K562 (cell line): Measurements from ENCODE around the gene DUSP28. TPM values are rescaled to one million over a fixed set of nuclear protein-coding genes. Genes with fewer than 3 reads are reported as not detected.

Experiments
- ATAC-seq: fragments of 200-7000 bp; cut with Tn5 transposase; 3 replicates; pipeline ENCODE4 v1.9.1; 2020; ENCODE audit warnings: moderate library complexity
- BruUV-seq: library from RNA; stranded (reverse); fragments of 400-500 nt; replicated peaks from 2 replicates; lab custom pipeline; 2021; lab: Mats Ljungman, UMichigan
- CTCF ChIA-PET: fragments of 300-600 bp; formaldehyde crosslinking; extraction: SDS; loops from one replicate; lab custom pipeline; 2021; ENCODE audit warnings: low intra/inter-chr PET ratio; lab: Yijun Ruan, JAX
- POLR2A ChIA-PET: fragments of 300-600, 350-650 bp; sonication (Branson Sonifier 250); formaldehyde crosslinking; extraction: SDS; loops from one replicate; lab custom pipeline; 2021; ENCODE audit warnings: antibody characterized with exemption, inconsistent platforms; lab: Yijun Ruan, JAX
- DNase-seq, 4 experiments: peaks; one replicate each; pipeline versions ENCODE4 v3.0.0 to v3.0.0-alpha.2; 2011 to 2018; ENCODE audit warnings: low spot score in 3 of 4, mixed read lengths in 3 of 4; ENCODE audit errors: extremely low read depth in 1 of 4
- FAIRE-seq: peaks from 2 replicates; lab custom pipeline; 2011; peaks lifted over from hg19 to GRCh38; lab: Jason Lieb, UNC
- H2AFZ ChIP-seq: 2 replicates; pipeline ENCODE4 v1.6.0; 2011; ENCODE audit warnings: low read depth, low read length, control low read depth, inconsistent platforms
- H3K27ac ChIP-seq: fragments of 200-600 bp; 3 replicates; pipeline ENCODE4 v1.8.0; 2011; ENCODE audit warnings: low read depth, mild to moderate bottlenecking, control low read depth, inconsistent platforms, low read length, moderate library complexity, mixed read lengths; ENCODE audit errors: extremely low read depth
- H3K27me3 ChIP-seq, 2 experiments: fragments of 300-600 bp in 1 of 2; 2 replicates in 1 of 2; 3 replicates in 1 of 2; pipeline versions ENCODE4 v1.6.0 to v1.8.0; 2011; ENCODE audit warnings: inconsistent platforms in 2 of 2, low read length in 2 of 2, mild to moderate bottlenecking in 1 of 2, mixed read lengths in 1 of 2, moderate library complexity in 1 of 2; ENCODE audit not compliant: control insufficient read depth in 2 of 2, insufficient read depth in 2 of 2
- H3K36me3 ChIP-seq: fragments of 300-600 bp; 3 replicates; pipeline ENCODE4 v1.8.0; 2011; ENCODE audit warnings: mild to moderate bottlenecking, low read length, inconsistent platforms; ENCODE audit not compliant: control insufficient read depth, insufficient read depth
- H3K4me1 ChIP-seq, 2 experiments: fragments of 200-600 bp in 1 of 2; replicated peaks in 1 of 2; 2 replicates in 1 of 2; 3 replicates in 1 of 2; pipeline versions ENCODE4 v1.5.1 to v1.8.0; 2011; ENCODE audit warnings: inconsistent platforms in 2 of 2, low read length in 2 of 2, mild to moderate bottlenecking in 1 of 2, mixed read lengths in 1 of 2, moderate library complexity in 1 of 2; ENCODE audit not compliant: control insufficient read depth in 2 of 2, insufficient read depth in 2 of 2
- H3K4me2 ChIP-seq: 2 replicates; pipeline ENCODE4 v1.6.1; 2011; ENCODE audit warnings: low read length, control low read depth, inconsistent platforms, mixed read lengths; ENCODE audit not compliant: insufficient read depth
- H3K4me3 ChIP-seq: fragments of 200-600 bp; sonication (generic), shearing (Covaris generic); 2 replicates; pipeline ENCODE4 v1.5.1; 2016; ENCODE audit warnings: control low read depth, inconsistent platforms
- H3K79me2 ChIP-seq: fragments of 200-600 bp; 3 replicates; pipeline ENCODE4 v1.8.0; 2011; ENCODE audit warnings: low read length, inconsistent platforms; ENCODE audit not compliant: control insufficient read depth, insufficient read depth
- H3K9ac ChIP-seq, 2 experiments: 2 replicates each; pipeline versions ENCODE4 v1.6.0 to v1.6.1; 2011; ENCODE audit warnings: low read depth in 2 of 2, low read length in 2 of 2, control low read depth in 1 of 2, inconsistent platforms in 1 of 2, mild to moderate bottlenecking in 1 of 2, mixed read lengths in 1 of 2; ENCODE audit not compliant: insufficient read depth in 1 of 2
- H3K9me1 ChIP-seq: one replicate; pipeline ENCODE4 v1.6.0; 2011; ENCODE audit warnings: inconsistent platforms, mild to moderate bottlenecking, low read length, moderate library complexity; ENCODE audit not compliant: control insufficient read depth, insufficient read depth
- H3K9me3 ChIP-seq: replicated peaks from 2 replicates; pipeline ENCODE4 v1.5.1; 2011; ENCODE audit warnings: low read depth, low read length, inconsistent platforms; ENCODE audit not compliant: control insufficient read depth, insufficient read depth
- H4K20me1 ChIP-seq: replicated peaks from 2 replicates; pipeline ENCODE4 v1.6.1; 2011; ENCODE audit warnings: low read length, inconsistent platforms, mixed read lengths; ENCODE audit not compliant: control insufficient read depth, insufficient read depth
- ARID1B ChIP-seq: fragments of 450-650 bp; IDR thresholded peaks from 2 replicates; pipeline ENCODE4 v1.6.1; 2016; ENCODE audit warnings: antibody characterized with exemption, mild to moderate bottlenecking, inconsistent platforms
- GABPA ChIP-seq: fragments of 200-800 bp; sonication (Bioruptor generic); conservative IDR thresholded peaks from 2 replicates; pipeline ENCODE4 v1.6.1; 2016; ENCODE audit warnings: low read depth, missing genetic modification characterization, missing compliant biosample characterization
- GABPB1 ChIP-seq: sonication (generic); formaldehyde crosslinking; IDR thresholded peaks from 2 replicates; pipeline ENCODE4 v1.8.0; 2022; ENCODE audit warnings: mild to moderate bottlenecking, missing genetic modification reagents
- HNRNPLL ChIP-seq: fragments of 200-400 bp; formaldehyde crosslinking; IDR thresholded peaks from 2 replicates; pipeline ENCODE4 v1.6.1; 2017; ENCODE audit warnings: low read length, low read depth, mild to moderate bottlenecking; ENCODE audit not compliant: poor library complexity, severe bottlenecking
- KAT7 ChIP-seq: sonication (generic); formaldehyde crosslinking; IDR thresholded peaks from 2 replicates; pipeline ENCODE4 v1.8.0; 2022; ENCODE audit warnings: missing genetic modification reagents, mild to moderate bottlenecking, borderline replicate concordance
- MLLT1 ChIP-seq, 2 experiments: fragments of 450-650 bp; IDR thresholded peaks; 2 replicates each; pipeline ENCODE4 v1.6.1; 2016
- MYC ChIP-seq, 2 experiments: fragments of 250-450 bp in 1 of 2; sonication (Bioruptor Pico) in 1 of 2; IDR thresholded peaks; 2 replicates each; pipeline versions ENCODE4 v1.5.1 to v1.6.1; 2012 to 2021; ENCODE audit warnings: low read depth in 2 of 2, borderline replicate concordance in 1 of 2, improper control_type of control experiment in 1 of 2, low read length in 1 of 2, mild to moderate bottlenecking in 1 of 2, moderate library complexity in 1 of 2
- PHF8 ChIP-seq: fragments of 200-600 bp; sonication (generic); IDR thresholded peaks from 2 replicates; pipeline ENCODE4 v1.6.1; 2012; ENCODE audit warnings: mixed run types, mild to moderate bottlenecking, inconsistent platforms, low read length, moderate library complexity, borderline replicate concordance
- POLR2A ChIP-seq: fragments of 450-650 bp; conservative IDR thresholded peaks from 2 replicates; pipeline ENCODE4 v1.6.1; 2016
- POLR2B ChIP-seq: fragments of 450-650 bp; IDR thresholded peaks from 2 replicates; pipeline ENCODE4 v1.6.1; 2018; ENCODE audit warnings: low read depth; ENCODE audit not compliant: partially characterized antibody
- POLR2H ChIP-seq: IDR thresholded peaks from 2 replicates; pipeline ENCODE4 v1.6.1; 2016; ENCODE audit warnings: missing genetic modification characterization, low read depth, mild to moderate bottlenecking, control low read depth, missing compliant biosample characterization, moderate library complexity
- PREB ChIP-seq: sonication (generic); formaldehyde crosslinking; IDR thresholded peaks from 2 replicates; pipeline ENCODE4 v1.8.1; 2023; ENCODE audit warnings: mild to moderate bottlenecking, missing genetic modification reagents
- TAF9B ChIP-seq: fragments of 450-650 bp; IDR thresholded peaks from 2 replicates; pipeline ENCODE4 v1.6.1; 2018; ENCODE audit warnings: mild to moderate bottlenecking; ENCODE audit not compliant: partially characterized antibody
- ZNF175 ChIP-seq: fragments of 200-800 bp; sonication (Bioruptor generic); IDR thresholded peaks from 2 replicates; pipeline ENCODE4 v1.6.1; 2016; ENCODE audit warnings: low read depth, mild to moderate bottlenecking, missing genetic modification characterization, missing compliant biosample characterization
- whole genome bisulfite sequencing: fragments of 100-300 bp; shearing (Covaris generic); methylation state at CpG from one replicate; pipeline ENCODE4 v1.1.6; 2016; ENCODE audit warnings: low coverage, mixed read lengths; ENCODE audit not compliant: insufficient coverage; ENCODE audit errors: missing lambda C conversion rate; 5-methylcytosine and 5-hydroxymethylcytosine counted together
- in situ Hi-C: fragments of 300-500 bp; cut with MboI; formaldehyde crosslinking; loops from 4 replicates; pipeline ENCODE4 v1.15.0; 2018; ENCODE audit warnings: inconsistent platforms, mixed read lengths
- intact Hi-C: fragments of 100-400 bp; cut with micrococcal nuclease; formaldehyde crosslinking; loops from 2 replicates; pipeline ENCODE4 v1.14.2; 2022
- polyA plus RNA-seq, 8 experiments: library from polyadenylated mRNA; depleted of rRNA in 4 of 8; stranded (reverse) in 5 of 8; unstranded in 3 of 8; fragments of >200 nt; fragmentation: Nextera tagmentation in 2 of 8; fragmentation: Illumina TruSeq in 1 of 8; extraction: Ambion mirVana in 2 of 8; extraction: Trizol in 1 of 8; gene quantifications; 2 replicates each; pipeline versions ENCODE4 v1.2.1 to v1.2.3, GENCODE V29; 2011 to 2014; ENCODE audit warnings: inconsistent platforms in 1 of 8, missing spikeins in 1 of 8
- total RNA-seq, 7 experiments: library from RNA; depleted of rRNA in 6 of 7; stranded (reverse); fragments of >200 nt in 6 of 7; fragmentation: Illumina TruSeq in 2 of 7; extraction: Trizol in 2 of 7; gene quantifications; 2 replicates each; pipeline versions ENCODE4 v1.2.1 to v1.2.3, GENCODE V29; 2011 to 2021; ENCODE audit warnings: low replicate concordance in 1 of 7
- TF ChIP-seq, protein P1 (sequence below): sonication (generic); formaldehyde crosslinking; IDR thresholded peaks from 2 replicates; pipeline ENCODE4 v1.8.0; 2022; ENCODE audit warnings: mild to moderate bottlenecking, low read depth, missing genetic modification reagents

The DUSP28 gene
- total and polyA plus RNA-seq, 9 of the 15 experiments (the other 6 are each of a cell fraction or from before 2014, with no cell fraction given), result 2.8 to 8.1 (median 4.2) TPM

DNA sequence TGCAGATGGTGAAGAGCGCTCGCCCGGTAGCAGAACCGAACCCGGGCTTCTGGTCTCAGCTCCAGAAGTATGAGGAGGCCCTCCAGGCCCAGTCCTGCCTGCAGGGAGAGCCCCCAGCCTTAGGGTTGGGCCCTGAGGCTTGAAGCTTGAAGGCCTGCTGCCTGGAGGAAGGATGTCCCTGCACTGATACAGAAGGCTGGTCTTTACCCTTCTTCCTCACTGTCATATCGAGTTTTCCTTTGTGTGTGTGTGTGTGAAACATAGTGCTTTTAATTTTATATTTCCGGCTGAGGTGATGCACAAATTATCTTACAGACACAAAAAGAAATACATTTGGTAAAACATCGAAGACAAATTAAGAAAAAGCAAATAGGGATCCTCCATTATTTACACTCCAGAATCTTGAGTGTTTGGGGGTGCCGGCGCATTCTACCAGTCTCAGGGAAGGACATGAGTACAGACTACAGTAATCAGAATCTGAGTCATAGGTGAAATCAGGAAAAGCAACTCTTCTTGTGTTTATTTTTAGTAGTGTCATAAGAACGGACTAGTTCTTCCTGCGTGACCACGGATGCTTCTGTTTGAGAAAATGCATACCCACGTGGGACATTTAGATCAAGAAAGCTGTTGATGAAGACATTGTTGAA is 1.3 kb downstream of the DUSP28 start:
- DNase-seq, result no peak
- peaks cover 42 to 65% of the 10 kb centered on the region in 2 experiments for H3K4me1 ChIP-seq
- peak; percentile 85 for TF ChIP-seq KAT7 (CRISPR knock-in tag)
- TF ChIP-seq PREB (CRISPR knock-in tag), result no peak
- TF ChIP-seq ARID1B, result 0 out of 2 replicates have a peak, but pooled peaks have one; percentile 10
- TF ChIP-seq MLLT1 (IDR thresholded peaks at IDR 0.05), result 0 out of 4 replicates have a peak, but pooled peaks of 1 of the 2 experiments have one; percentile 22
- TF ChIP-seq PHF8, result peak; percentile 28; the same call in 1 of the 2 replicates
- TF ChIP-seq HNRNPLL, result no peak
- TF ChIP-seq MYC (IDR thresholded peaks at IDR 0.05; ENCODE audit: low read depth, low read length), result no peak
- TF ChIP-seq MYC (CRISPR knock-in tag; IDR thresholded peaks at IDR 0.05; ENCODE audit: borderline replicate concordance, low read depth), result no peak
- TF ChIP-seq, protein P1, sequence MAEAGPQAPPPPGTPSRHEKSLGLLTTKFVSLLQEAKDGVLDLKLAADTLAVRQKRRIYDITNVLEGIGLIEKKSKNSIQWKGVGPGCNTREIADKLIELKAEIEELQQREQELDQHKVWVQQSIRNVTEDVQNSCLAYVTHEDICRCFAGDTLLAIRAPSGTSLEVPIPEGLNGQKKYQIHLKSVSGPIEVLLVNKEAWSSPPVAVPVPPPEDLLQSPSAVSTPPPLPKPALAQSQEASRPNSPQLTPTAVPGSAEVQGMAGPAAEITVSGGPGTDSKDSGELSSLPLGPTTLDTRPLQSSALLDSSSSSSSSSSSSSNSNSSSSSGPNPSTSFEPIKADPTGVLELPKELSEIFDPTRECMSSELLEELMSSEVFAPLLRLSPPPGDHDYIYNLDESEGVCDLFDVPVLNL (CRISPR knock-in tag), result no peak
- peak; percentile 73 for TF ChIP-seq POLR2B
- peak; percentile 39; the same call in 1 of the 2 replicates for TF ChIP-seq ZNF175 (CRISPR knock-in tag)
- peak; percentile 5; the same call in 1 of the 2 replicates for TF ChIP-seq POLR2H
- peak; percentile 55 for TF ChIP-seq TAF9B
- TF ChIP-seq GABPA, result peak; percentile 43; the same call in 1 of the 2 replicates
- TF ChIP-seq POLR2A, result peak; percentile 77
- TF ChIP-seq GABPB1 (CRISPR knock-in tag), result peak; percentile 58; the same call in 1 of the 2 replicates

More for the DNA sequence above, 1.3 kb downstream of the DUSP28 start:
- H4K20me1 ChIP-seq, result no peaks in the 10 kb centered on the region
- H3K79me2 ChIP-seq, result peaks cover 80% of the 10 kb centered on the region
- no peaks in the 10 kb centered on the region for H3K9me1 ChIP-seq
- peak overlapping the region; percentile 30; the same call in 1 of the 2 replicates for H2AFZ ChIP-seq
- peak overlapping the region; percentile 77 for H3K4me3 ChIP-seq
- peak overlapping the region; percentile 73 to 94 for H3K9ac ChIP-seq
- H3K36me3 ChIP-seq, result peaks cover 34% of the 10 kb centered on the region
- no peaks in the 10 kb centered on the region for H3K27me3 ChIP-seq
- peak overlapping the region; percentile 83 for H3K4me2 ChIP-seq
- ATAC-seq, result peak; percentile 3
- in situ Hi-C loops (no loop called here), intact Hi-C loops (loop anchor here (1.0 to 10.0 kb wide), 2 partner anchors 22 to 47 kb away; no protein-coding TSS in a partner anchor)
- 0 out of 2 replicates have a peak, but pooled peaks cover 1% of the 10 kb centered on the region for H3K9me3 ChIP-seq
- ChIA-PET POLR2A (interaction anchor here (1.1 to 2.6 kb wide), 3 partner anchors 10 to 25 kb away, joined by 3 to 9 read pairs (median 8); partner anchors contain the start of gene CAPN10), CTCF (no interaction called here)
- peak; percentile 29 for FAIRE-seq
- H3K27ac ChIP-seq, result peak overlapping the region; percentile 69
- BruUV-seq, result TSS peak; percentile 91
- WGBS, result 2% methylated on average over 14 of the region's 14 CpGs
